H1 (cell line): Measurements from ENCODE around the gene STK40. TPM values are rescaled to one million over a fixed set of nuclear protein-coding genes. Genes with fewer than 3 reads are reported as not detected.

Experiments used
- SRF ChIP-seq: IDR thresholded peaks from 2 replicates; pipeline ENCODE4 v1.6.1; 2011; ENCODE audit warnings: mild to moderate bottlenecking, low read depth, low read length, moderate library complexity
- polyA plus RNA-seq, 7 experiments: library from polyadenylated mRNA; depleted of rRNA in 3 of 7; stranded (reverse) in 5 of 7; unstranded in 2 of 7; fragments of >200 nt in 5 of 7; fragments of 200-250 nt in 2 of 7; gene quantifications; 1 replicate in 5 of 7; 2 replicates in 1 of 7; 4 replicates in 1 of 7; pipeline versions ENCODE4 v1.2.1 to v1.2.3, GENCODE V29; 2011 to 2013; ENCODE audit warnings: missing spikeins in 2 of 7, mixed read lengths in 2 of 7
- total RNA-seq: library from RNA; stranded (reverse); fragmentation: NEBNext Ultra II Directional; extraction: Animal tissue kit (Norgen Biotek cat#: 25700); gene quantifications from 2 replicates; pipeline ENCODE4 v1.2.1, GENCODE V29; 2021

Gene STK40
- total and polyA plus RNA-seq, 2 of the 8 experiments (the other 6 are each of a cell fraction or from before 2014, with no cell fraction given), result 13.6 to 28.6 TPM

DNA sequence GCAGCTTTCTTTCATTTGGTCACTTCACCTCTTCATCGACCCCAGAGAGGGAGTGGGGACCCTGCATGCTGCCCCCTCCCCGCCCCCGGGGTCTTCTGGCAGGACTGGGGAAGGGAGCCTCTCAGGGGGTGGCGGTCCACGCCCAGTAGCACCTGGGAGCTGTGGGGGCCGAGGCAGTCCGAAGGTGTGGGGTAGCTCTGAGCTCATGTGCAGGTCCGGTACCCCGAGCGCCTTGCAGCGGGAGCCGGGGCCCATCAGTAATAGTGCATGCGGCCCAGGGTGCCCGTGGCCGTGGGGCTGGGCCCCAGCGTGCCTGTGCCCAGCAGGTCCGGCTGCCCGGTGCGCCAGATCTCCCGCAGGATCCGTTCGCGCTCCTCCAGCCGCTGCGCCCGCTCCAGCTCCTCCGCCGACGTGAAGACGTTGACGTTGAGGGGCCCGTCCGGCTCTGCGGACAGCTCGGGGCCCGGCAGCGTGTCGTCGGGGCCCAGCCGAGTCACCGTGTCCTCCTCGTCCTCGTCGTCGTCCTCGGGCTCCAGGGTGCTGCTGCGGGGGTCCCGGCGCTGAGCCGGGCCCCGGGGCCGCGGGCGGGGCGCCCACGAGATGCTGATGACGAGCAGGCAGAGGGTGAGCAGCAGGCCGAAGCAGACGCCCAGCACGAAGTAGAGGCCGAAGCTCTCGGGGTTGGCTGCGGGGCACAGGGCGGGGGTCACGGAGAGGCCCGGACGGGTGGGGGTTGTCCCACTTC, 63.5 kb downstream of the STK40 start (continued):
- no peak for TF ChIP-seq SRF
- TF ChIP-seq, all 59 proteins: peak for 3
